ENCODE data around the gene FCGR2B.
A peak's percentile ranks its signal among the peaks of the same experiment; 100 is the strongest.
"Not testable (repeated sequence)": the region's sequence is repeated elsewhere in the genome, so short reads cannot be mapped to it uniquely, and the experiment has no call there.

The FCGR2B gene

DNA sequence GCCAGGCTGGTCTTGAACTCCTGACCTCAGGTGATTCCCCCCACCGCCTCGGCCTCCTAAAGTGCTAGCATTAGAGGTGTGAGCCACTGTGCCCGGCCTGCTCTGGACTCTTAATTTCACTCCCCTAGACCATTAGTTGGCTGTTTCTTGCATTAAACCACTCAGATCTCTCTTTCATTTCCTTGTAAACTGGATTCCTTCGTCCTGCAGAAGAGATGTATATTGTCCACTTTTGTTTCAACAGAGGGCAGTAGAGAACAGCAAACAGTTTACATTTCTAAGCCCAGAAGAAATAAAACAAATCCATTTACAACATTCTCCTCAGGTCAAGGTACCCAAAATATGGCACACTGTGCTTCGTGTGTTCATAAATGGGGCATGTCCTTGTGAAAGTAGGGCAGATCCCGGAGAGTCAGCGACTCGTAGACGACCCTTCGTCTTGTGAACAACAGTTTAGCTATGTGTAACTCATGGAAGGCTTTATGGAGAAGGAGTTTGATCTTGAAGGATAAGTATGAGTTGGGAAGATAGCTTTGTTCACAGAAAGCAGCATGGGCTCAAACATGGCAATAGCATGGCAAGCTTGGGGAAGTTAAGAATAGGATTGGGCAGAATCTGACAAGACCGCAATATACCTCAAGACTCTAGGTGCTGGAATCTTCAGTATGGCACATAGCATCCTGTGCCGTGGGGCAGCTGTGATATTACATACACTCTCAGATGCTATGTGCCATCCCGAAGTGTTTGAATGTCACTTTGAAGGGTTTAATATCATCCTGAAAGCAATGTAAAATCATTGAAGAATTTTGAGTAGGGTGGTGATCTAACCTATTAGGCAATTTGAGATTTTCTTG, 15.2 kb upstream of the FCGR2B start:
- peak; percentile 15 for DNase-seq (ENCODE audit: low spot score)

DNA sequence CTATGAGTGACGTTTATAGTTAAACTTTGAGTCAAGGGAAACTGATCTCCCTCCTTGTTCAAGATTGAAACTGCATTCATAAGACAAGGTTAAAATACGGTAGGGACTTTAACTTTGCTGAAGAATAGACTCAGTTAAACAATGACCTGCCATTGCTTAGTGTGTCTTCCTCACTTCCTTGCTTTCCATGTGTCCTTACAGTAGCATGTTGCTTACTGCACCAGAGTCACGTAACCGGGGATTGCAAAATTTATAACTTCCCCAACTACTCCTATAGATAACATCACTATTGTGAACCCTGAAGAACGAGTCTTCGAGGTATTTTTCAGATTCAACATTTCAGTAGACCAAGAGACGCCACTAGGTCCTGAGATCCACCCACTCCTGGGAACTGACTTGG, 9.4 kb upstream of the FCGR2B start:
- DNase-seq (ENCODE audit: low spot score): not testable (repeated sequence)

DNA sequence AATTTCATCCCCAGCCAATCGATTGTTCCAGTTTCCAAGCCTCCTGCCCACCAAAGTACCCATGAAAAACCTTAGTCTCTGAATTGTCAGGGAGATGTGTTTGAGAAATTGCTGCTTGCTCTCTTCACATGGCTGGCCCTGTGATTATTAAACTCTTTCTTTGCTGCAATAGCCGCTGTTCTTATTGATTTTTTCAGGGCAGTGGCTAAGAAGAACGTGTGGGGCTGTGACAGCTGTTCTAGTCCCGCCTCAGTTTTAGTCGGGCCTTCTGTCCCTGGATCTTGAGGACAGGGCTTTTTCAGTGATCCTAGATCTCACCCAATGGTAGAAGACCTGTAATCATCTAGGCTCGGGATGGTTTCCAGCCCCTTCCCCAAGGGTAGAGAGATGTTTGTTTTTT, 9.0 kb upstream of the FCGR2B start:
- not testable (repeated sequence) for DNase-seq (ENCODE audit: low spot score)

DNA sequence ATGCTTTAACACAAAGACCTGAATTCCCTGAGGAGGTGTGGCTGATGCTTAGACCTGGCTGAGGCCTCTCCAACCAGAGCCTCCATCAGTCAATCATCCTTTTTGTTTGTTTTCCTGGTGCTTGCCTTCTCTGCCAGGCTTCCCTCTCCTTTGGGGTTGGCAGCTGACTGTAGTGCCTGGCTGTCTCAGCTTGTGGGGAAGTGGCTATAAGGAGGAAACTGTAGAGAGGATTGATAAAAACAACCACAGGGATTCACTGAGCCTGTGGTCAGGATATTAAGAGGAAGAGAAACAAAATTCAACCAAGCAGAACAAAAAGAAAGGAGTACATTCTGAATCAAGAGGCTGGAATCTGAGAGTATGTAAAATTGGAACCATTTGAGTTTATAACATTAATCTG, 4.4 kb upstream of the FCGR2B start:
- not testable (repeated sequence) for DNase-seq (ENCODE audit: low spot score)

DNA sequence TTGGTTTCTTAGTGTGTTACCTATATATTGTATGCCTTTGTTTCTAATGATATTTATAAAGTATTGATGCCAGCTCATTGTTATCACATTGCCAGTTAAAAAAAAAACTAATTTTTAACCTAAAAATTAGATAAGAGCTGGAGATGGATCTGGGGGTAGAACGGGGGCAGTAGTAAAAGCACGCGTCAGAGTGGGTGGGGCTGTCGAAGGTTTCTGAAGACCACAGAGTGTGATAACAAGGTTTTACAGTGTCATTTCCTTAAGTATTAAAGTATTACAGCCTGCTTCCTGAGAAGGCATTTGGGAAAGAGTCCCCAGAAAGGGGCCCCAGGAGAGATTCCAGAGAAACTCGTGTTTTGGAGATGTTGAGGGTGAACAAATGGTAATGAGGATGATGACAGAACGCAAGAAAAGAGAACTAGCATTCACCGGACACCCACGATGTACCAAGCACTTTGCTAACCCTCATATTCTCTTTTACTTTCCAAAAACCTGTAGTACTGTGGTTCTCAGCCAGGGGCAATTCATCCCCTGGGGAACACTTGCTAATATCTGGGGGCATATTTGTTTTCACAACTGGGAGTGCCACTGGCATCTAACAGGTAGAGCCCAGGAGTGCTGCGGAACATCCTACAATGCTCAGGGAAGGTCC, 1.2 kb upstream of the FCGR2B start:
- DNase-seq (ENCODE audit: low spot score): not testable (repeated sequence)

DNA sequence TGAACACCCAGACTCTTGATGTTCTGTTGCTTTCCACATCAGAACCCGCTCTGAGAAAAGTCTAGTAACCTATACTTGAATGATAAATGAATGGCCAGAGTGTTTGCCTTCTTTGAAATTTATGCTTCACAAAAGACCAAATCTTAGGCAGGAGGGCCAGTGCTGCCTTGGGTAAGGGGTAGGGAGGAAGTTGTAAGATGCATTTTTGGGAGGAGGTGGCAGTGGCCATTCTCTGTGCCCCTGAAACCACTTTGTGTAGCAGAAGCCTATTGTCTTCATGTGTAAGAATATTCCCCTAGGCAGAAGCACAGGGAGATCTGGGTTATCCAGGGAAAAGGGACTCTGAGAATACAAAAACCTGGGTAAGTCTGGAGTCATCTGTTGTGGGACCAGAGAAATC, 626 bp downstream of the FCGR2B start:
- DNase-seq (ENCODE audit: low spot score): not testable (repeated sequence)

DNA sequence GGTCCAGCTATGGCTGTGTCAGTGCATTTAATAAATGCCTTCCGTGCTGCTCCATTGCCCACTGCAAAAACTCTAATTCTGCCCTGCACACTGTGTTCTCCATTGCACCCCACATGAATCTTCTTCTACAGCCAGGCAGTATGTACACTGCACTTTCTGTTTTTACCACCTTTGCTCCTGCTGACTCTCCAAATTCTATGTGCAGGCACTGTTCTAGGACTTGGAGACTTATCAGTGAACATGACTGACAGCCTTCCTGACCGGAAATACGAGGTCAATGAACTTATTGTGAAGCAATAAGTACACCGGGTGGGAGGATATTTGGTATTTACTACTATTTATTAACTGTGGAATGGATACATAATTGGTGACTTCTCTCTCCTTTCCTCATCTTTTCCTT, 1.7 kb downstream of the FCGR2B start:
- not testable (repeated sequence) for DNase-seq (ENCODE audit: low spot score)

DNA sequence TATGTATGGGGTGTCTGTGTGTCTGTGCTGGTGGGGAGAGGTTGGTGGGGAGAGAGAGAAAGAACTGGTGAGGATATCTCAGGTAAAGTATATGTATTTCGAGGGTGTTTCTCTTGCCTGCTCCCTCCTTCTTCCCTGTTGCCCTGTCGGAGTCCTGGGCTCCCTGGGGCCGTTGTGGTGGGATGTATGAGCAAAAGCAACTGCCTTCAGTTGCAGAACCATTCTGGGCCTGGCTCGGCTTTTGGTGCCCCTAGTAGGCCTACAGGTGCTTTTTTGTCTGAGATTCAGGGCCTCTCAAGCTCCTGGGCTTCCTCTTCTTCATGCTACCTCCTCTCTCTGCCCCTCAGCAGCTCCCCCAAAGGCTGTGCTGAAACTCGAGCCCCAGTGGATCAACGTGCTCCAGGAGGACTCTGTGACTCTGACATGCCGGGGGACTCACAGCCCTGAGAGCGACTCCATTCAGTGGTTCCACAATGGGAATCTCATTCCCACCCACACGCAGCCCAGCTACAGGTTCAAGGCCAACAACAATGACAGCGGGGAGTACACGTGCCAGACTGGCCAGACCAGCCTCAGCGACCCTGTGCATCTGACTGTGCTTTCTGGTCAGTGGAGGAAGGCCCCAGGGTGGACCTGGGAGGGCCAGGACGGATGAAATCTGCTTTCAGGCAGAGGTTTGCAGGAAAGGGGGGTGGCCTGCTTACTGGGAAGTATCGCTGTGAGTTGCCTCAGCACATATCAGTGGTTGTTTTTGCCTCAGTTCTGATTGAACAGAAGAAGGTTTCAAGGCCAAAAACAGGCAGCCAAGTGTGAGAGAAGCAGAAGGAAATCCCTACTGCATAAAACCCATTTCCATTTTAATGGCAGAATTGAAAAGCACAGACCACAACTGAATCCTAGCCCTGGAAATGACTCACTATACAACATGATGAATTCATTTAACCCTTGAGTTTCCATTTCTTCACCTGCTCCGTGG, 8.4 kb downstream of the FCGR2B start:
- DNase-seq (ENCODE audit: low spot score): not testable (repeated sequence)

DNA sequence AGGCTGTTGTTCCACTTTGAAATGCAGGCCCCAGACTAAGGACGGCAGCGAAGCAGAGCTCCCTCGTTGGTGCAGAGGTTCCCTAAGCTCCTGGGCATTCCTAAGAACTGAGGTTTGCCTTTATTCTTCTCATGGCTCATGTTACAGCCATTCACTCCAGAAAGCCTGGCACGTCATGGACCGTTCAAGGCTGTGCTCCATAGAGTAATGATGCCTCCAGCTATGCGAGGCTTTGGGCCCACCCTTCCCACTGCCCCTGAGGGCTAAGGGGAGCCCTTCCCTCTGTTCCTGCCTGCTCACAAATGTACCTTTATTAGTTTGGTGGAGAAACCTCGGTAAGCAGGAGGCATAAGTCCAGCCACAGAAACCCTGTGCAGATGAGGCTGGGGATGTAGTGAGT, 10.5 kb downstream of the FCGR2B start:
- DNase-seq (ENCODE audit: low spot score): not testable (repeated sequence)

DNA sequence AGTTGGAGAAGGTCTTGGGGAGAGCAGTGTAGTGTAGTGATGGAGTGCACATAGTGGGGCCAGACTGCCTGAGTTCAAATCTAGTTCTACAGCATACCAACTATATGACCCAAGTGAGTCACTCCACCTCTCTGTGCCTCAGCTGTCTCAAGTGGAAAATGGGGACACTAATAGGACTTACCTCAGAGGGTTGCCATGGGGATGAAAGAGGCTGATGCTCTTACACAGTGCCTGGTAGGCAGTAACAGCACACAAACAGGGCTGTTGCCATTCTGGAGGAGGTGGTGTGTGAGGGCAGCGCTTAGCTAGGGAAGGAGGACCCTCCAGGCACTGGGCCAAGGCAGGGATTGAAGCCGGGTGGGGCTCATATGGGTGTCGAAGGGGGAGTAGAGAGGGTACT, 11.5 kb downstream of the FCGR2B start:
- not testable (repeated sequence) for DNase-seq (ENCODE audit: low spot score)

DNA sequence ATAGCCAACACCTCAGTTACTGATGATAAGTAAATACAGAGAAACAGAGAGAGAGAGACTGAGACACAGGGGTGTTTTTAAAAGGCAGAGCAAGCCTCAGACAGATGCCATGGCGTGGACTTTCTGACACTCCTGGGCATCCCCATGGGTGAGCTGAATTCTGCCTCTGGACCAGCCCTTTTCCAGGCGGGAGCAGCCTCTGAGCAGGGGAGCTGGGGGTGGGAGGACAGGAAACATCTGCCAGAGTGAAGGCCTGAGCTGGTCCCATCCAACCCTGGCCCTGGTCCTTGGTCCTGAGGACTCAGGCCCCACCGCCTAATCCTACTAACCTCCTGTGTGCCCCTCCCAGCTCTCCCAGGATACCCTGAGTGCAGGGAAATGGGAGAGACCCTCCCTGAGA, 12.0 kb downstream of the FCGR2B start:
- not testable (repeated sequence) for DNase-seq (ENCODE audit: low spot score)

DNA sequence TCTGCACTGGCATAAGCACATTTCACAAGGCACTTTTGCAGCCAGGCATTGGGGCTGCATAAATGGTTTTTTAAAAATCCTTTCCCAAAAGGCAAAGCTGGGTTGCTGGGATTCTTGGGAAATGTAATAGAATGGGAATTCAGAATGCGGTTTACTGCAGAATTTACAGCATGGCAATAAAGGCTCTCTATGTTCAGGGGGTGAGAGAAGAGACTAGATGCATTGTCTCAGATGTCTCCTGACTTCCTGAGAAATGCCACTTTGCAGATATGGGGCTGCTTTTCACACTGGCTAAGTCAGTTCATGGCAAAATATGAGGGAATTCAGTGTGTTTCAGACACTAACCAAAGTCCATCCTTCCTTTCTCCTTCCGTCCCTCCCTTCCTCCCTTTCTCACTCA, 13.5 kb downstream of the FCGR2B start:
- DNase-seq (ENCODE audit: low spot score): no peak

DNA sequence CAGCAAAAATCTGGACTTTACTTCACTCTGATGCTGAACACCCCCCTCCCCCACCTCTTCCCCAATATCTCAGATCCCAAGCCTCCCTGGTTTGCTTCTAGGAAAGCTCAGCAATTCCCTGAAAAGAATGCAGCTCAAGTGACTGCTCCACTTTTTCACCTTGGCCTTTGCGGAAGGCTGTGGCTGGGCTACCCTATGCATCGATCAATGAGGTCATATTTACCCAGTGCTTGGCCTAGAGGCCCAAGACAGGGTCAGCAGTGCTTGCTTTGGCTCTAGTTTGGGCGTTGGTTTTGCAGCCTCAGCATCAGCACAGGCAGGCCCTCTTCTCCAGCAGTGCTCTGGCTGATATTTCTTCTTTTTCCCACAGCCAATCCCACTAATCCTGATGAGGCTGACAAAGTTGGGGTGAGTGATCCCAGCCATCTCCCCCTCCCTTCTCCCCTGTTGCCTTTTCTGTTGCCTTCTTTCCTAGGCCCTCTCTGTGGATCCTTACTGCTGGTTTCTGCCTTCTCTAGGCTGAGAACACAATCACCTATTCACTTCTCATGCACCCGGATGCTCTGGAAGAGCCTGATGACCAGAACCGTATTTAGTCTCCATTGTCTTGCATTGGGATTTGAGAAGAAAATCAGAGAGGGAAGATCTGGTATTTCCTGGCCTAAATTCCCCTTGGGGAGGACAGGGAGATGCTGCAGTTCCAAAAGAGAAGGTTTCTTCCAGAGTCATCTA, 14.2 kb downstream of the FCGR2B start:
- no peak for DNase-seq (ENCODE audit: low spot score)

DNA sequence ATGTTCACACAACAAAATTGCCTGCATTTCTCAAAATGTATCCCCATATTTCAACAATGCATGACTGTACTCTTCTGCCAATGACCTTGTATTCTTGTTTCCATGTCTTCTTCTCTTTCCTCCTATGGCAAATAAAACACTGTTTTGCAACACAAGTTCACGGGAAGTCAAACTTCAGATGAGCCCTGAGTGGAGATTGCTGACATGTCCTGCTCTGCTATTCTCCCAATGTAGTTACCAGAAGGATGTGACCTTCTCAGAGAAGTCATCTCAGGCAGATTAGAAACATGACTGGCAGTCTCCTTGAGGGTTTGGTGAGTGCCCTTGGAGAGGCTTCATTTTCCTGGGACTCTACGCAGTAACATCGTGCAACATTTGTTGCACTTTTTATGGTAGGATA, 15.6 kb downstream of the FCGR2B start:
- DNase-seq (ENCODE audit: low spot score): no peak

DNA sequence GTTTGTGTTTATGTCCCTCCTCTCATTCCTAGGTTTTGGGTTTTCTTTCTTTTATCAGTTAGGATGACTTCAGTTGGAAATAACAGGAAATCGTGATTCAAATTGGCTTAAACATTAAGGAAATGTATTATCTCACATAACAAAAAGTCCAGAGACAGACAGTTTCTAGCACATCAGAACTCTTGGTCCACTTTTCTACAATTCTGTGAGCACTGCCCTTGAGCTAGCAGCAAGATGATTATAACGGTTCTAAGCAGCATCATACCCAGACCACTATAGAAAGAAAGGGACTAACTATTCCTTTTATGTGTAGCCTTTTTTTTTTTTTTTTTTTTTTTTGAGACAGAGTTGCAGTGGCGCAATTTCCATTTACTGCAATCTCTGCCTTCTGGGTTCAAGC, 18.9 kb downstream of the FCGR2B start:
- DNase-seq (ENCODE audit: low spot score): no peak

DNA sequence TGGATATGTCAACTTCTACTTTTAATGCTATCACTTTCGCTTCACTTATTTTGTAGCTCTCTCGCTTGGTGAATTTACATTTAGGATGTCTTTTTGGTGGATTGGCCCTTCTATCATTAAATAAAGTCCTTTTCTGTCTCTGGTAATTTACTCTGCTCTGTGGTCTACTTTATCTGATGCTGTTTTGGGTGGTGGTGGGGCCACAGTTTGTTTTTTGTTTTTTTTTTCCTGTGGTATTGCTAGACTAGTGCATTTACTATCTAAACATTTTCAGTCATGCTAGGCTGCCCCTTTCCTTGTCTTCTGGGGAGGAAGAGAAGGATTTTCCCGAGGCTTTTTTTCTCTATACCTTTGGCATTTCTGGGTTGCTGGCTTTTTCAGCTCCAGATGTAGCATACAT, 26.0 kb downstream of the FCGR2B start:
- DNase-seq (ENCODE audit: low spot score): no peak

DNA sequence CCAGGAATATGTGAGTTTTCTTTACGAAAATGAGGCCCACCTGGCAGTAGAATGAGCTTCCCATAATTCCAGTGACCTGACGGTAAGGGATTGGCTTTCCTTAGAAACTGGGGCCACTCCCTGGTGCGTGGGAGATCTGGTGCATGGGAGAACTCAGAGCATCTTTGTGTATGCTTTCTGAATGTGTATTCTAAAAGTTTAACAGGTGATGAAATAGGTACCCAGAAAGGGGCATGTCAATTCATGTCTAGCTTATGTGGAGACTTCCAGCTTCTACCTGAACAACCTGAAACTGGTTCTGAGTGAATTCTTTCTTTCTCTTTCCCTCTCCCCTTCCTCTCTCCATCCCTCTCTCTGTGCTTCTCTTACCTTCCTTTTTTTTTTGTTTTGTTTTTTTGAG, 28.9 kb downstream of the FCGR2B start:
- DNase-seq (ENCODE audit: low spot score): no peak

DNA sequence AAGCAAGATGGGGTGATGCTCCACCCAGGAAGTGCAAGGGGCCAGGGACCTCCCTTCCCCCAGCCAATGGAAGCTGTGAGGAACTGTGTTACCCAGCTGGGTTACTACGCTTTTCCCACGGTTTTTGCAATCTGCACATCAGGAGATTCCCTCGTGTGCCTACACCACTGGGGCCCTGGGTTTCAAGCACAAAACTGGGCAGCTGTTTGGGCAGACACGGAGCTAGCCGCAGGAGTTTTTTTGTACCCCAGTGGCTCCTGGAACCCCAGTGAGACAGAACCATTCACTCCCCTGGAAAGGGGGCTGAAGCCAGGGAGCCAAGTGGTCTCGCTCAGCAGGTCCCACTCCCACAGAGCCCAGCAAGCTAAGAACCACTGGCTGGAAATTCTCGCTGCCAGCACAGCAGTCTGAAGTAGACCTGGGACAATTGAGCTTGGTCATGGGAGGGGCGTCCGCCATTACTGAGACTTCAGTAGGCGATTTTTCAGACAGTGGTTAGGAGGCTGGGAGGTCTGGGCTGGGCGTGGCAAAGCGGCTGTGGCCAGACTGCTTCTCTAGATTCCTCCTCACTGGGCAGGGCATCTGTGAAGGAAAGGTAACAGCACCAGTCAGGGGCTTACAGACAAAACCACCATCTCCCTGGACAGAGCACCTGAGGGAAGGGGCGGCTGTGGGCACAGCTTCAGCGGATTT, 30.2 kb downstream of the FCGR2B start:
- not testable (repeated sequence) for DNase-seq (ENCODE audit: low spot score)

DNA sequence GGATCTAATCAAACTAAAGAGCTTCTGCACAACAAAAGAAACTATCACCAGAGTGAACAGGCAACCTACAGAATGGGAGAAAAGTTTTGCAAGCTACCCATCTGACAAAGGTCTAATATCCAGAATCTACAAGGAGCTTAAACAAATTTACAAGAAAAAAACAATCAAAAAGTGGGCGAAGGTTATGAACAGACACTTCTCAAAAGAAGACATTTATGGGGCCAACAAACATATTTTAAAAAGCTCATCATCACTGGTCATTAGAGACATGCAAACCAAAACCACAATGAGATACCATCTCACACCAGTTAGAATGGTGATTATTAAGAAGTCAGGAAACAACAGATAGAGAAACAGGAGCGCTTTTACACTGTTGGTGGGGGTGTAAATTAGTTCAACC, 35.4 kb downstream of the FCGR2B start:
- not testable (repeated sequence) for DNase-seq (ENCODE audit: low spot score)

DNA sequence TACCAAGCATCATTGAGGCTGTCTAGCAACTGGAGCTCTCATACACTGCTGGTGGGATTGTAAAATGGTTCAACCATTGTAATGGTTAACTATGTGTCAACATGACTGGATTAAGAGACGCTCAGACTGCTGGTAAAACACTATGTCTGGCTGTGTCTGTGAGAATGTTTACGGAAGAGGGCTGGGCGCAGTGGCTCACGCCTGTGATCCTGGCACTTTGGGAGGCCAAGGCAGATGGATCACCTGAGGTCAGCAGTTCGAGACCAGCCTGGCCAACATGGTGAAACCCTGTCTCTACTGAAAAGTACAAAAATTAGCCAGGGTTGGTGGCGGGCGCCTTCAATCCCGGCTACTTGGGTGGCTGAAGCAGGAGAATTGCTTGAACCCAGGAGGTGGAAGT, 39.3 kb downstream of the FCGR2B start:
- DNase-seq (ENCODE audit: low spot score): no peak

DNA sequence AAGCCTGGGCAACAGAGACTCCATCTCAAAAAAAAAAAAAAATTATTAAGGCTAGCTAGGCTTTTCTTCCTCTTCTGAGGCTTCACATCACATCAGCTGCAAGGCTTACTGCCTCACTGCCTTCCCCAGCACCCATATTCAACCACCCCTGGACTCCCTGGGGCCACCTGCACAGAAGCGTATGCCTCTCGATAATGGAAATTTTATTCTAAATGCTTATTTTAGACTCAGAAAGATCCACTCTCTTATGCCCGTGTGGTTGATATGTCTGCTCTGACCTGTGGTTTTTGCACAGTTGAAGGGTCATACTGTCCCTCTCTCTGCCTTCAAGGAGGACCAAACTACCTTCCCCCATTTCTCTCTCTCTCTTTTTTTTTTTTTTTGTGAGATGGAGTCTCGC, 42.6 kb downstream of the FCGR2B start:
- no peak for DNase-seq (ENCODE audit: low spot score)
